NCI-H2171 (cell line): ENCODE results near the gene PAK4.

Experiments
- DNase-seq: peaks from one replicate; lab custom pipeline; 2025; lab: John Stamatoyannopoulos, UW

PAK4 gene

GRCh38 chr19:39165857-39166256, 40.3 kb downstream of the PAK4 start:
- no peak for DNase-seq

GRCh38 chr19:39166571-39167391, 41.2 kb downstream of the PAK4 start:
- DNase-seq: no peak

- DNase-seq: no peak
Measured at GRCh38 chr19:39167461-39168257, 42.1 kb downstream of the PAK4 start.

DNA sequence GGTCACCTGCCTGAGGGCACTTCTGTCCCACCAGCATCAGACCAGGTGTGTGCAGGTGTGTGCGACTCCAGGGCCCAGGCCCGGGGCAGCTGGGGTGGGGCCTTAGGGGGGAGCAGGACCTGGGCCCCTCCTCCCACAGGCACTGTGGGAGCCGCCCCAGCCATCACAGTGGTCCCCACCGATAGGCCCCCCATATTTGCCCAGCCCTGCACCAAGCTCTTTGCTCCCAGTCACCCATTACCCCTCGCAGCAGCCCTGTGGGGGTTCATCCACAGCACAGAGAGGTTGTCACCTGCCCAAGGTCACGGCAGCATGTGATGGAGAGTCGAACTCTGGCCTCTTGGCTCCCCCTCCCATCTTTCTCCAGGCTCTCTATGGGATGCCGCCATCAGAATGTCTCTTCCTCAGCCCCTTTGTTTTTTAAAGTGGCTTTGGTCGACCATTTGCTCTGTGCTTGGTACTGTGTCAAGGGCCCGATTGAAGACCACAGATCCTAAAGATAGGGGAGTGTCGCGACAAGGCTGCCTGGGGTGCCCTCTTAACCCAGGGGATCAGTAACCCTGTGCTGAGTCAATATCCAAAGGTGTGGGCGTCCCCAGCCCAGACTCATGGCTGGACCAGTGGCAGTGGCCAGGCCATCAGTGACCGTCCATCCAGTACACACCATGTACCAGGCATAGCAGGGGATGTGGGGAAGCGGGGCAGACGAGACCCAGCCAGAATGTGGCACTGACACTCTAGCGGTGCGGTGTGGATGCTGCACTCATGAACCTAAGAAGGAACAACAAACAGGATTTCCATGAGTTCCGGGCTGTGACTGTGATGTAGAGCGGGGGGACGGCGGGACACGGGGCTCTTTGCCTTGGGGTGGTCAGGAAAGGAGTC, 42.9 kb downstream of the PAK4 start:
- no peak for DNase-seq

- DNase-seq: no peak
Measured at GRCh38 chr19:39169143-39169810, 43.7 kb downstream of the PAK4 start.

- no peak for DNase-seq
Measured at GRCh38 chr19:39170386-39171231, 45.0 kb downstream of the PAK4 start.

DNA sequence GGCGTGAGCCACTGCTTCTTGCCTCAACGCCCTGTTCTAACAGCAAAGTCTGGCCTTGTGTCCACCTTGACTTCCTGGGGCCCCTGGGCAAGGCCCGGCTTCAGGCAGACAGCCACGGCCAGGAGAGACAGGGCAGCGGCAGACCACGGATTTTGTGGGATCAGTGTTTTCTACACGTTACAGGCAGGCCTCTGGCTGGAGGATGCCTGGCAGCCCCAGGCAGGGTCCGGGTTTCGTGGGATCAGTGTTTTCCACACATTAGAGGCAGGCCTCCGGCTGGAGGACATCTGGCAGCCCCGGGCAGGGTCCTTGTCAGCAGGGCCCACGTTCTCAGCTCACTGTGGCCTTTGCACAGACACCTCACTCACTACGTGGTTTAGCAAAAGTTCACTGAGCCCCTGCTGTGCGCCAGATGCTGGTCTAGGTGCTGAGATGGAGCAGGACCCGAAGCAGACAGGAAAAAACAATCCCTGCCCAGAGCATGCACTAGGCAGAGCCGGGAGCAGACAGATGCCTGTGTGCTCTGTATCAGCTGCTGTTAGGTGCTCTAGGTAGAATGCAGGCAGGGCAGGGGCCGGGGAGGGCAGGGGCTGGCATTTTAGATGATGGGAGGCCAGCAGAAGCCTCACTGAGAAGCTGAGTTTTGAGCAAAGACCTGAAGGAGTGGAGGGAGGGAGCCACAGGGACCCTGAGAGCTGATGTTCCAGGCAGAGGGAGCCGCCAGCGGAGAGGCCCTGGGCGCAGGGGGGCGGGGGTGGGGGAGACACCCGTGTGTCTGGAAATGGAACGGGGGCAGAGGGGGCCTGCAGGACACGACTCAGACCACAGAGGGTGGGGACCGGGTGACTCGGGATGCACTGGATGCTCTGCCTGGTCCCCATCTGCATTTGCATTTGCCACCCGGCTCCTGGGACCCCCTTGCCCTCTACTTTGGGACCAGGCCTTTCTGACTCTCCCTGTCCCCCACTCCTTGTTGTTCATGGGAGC, 46.2 kb downstream of the PAK4 start:
- DNase-seq: peak; percentile 46

- no peak for DNase-seq
Measured at GRCh38 chr19:39172700-39173501, 47.3 kb downstream of the PAK4 start.

- DNase-seq: no peak
Measured at GRCh38 chr19:39173502-39173991, 48.0 kb downstream of the PAK4 start.

GRCh38 chr19:39174142-39174541, 48.6 kb downstream of the PAK4 start:
- no peak for DNase-seq

DNA sequence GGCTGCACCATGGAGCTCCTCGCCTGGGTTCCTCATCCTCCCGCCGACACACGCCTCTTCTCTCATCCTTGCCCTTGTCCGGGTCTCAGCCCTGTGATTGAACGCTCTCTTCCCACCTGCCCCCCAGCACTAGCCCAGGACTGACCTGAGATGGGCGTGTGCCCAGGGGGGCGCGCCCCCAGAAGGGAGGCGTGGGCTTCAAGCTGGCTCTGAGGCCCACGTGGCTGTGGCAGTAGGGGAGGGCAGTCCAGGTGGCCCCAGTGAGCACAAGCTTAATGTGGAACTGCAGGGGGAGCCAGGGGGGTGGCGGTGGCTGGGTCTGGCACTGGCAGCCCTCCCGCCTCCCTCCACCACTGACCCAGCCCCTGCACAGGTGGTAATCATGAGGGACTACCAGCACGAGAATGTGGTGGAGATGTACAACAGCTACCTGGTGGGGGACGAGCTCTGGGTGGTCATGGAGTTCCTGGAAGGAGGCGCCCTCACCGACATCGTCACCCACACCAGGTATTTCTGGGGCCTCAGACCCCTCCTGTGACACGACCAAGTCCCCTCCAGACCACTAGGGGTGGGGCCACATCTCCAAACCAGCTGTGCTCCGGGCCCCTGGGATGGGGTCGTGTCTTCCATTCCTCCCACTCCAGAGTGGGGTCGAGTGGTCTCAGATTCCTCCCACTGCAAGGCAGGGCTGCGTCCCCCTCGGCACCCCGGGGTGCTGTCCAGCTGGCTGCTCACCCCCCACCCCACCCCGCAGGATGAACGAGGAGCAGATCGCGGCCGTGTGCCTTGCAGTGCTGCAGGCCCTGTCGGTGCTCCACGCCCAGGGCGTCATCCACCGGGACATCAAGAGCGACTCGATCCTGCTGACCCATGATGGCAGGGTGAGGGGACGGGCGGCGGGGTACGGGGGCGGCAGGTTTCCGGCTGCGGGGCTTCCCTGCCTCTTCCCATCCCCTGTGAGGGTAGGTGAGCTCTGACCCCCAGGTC, 49.3 kb downstream of the PAK4 start:
- no peak for DNase-seq

GRCh38 chr19:39175564-39175963, 50.0 kb downstream of the PAK4 start:
- DNase-seq: no peak

DNA sequence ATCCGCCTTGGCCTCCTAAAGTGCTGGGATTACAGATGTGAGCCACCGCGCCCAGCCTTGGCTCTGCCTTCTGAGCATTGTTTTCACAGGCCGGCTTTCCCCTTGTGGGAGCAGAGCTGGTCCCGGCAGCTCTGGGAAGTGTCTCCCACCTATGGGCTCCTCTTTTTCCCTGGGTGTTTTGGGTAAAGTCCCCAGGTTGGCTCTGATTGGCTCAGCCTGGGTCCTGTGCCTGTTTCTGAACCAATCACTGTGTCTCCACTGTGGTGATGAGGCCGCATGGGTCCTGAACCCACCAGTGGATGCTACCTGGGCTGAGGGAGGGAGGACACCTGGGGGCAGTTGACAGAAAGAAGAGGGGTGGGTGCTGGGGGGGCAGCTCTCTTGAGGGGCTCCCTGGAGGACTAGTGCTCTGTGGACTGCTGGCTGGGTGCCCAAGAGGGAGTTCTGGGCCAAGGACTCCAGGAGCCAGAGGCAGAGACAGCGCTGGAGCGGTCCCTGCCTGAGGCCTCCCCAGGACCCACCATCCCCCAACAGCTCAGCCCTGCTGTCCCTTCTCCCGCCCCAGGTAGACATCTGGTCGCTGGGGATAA, 51.6 kb downstream of the PAK4 start:
- DNase-seq: no peak

DNA sequence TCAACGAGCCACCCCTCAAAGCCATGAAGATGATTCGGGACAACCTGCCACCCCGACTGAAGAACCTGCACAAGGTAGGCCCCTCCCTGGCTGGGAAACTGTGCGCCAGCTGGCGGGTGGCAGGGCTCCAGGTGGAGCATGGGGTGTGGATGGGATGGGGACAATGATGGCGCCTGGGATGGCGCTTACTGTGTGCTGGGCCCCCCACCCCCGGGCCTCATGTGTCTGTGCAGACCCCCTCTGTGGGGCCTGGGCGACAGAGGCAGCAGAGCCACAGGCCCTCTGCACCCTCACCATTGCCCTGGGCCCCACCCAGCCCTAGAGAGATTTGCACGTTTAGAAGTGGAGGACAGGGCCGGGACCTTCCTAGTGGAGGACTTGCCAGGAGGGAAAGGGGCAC, 52.1 kb downstream of the PAK4 start:
- DNase-seq: no peak

DNA sequence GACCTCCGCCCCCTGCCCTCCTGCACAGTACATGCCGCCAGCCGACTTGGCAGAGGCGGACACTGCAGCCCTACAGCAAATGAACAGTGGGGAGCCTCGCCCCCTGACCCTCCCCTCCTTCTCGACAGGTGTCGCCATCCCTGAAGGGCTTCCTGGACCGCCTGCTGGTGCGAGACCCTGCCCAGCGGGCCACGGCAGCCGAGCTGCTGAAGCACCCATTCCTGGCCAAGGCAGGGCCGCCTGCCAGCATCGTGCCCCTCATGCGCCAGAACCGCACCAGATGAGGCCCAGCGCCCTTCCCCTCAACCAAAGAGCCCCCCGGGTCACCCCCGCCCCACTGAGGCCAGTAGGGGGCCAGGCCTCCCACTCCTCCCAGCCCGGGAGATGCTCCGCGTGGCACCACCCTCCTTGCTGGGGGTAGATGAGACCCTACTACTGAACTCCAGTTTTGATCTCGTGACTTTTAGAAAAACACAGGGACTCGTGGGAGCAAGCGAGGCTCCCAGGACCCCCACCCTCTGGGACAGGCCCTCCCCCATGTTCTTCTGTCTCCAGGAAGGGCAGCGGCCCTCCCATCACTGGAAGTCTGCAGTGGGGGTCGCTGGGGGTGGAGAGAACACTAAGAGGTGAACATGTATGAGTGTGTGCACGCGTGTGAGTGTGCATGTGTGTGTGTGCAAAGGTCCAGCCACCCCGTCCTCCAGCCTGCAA, 52.9 kb downstream of the PAK4 start:
- DNase-seq: no peak

DNA sequence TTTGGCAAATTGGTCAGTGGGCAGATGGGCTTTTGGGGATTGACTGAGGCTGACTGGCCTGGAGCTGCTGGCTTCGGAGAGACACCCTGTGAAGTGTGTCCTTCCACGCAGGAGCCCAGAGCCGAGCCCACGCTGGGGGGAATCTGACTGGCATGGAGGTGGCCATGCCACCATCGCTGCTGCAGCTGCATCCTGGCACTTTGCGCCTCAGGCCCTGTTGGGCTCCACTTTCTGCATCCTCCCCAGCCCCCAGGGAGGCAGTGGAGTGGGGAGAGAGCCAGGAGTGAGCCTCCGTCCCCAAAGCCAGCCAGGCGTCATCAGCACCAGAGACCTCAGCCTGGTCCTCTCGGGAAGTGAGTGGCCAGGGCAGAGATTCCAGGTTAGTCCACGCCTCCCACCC, 54.2 kb downstream of the PAK4 start:
- DNase-seq: no peak
